ENCODE results near the gene CDH12.
"Not testable (repeated sequence)": the region's sequence is repeated elsewhere in the genome, so short reads cannot be mapped to it uniquely, and the experiment has no call there.

The CDH12 gene

DNA sequence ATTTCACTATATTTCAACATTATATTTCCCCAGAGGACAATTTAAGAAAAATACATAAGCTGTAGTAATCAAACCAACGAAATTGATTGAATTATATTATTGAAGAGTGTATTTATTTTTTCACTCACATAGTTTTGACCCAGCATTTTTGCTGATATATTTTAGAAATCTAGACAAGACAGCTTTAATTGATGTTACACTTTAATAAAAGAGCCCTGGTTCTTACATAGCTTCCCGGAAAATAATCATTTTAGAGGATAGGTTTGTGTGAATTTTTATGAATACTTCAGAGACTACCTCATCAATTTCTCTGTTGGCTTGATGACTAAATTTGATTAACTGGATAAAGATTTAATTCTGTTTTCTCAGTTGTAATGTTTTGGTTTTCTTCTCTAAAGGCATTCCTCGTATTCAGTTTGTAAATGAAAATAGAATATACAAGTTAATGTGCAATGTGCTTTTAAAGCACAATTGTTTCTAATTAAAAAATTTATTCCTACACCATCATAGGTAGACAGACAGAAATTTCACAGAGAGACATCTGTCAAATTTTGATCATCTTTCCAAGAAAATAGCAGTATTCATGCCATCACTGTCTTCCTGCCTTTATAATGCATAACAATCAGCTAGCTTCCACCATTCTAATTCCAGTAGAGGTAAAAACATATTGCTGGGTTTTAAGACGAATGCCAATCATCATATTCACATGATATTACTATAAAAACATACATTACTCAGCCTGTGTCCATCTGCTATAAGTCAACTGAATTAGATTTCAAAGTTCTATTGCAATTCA is 441.4 kb downstream of the CDH12 start:
- DNase-seq = no peak

- DNase-seq = no peak
Measured at GRCh38 chr5:22391956-22392355, 461.2 kb downstream of the CDH12 start.

- no peak for DNase-seq
Measured at GRCh38 chr5:22390888-22391287, 462.3 kb downstream of the CDH12 start.

GRCh38 chr5:22372826-22373660 is 480.1 kb downstream of the CDH12 start:
- no peak for DNase-seq

GRCh38 chr5:22372376-22372775 is 480.8 kb downstream of the CDH12 start:
- no peak for DNase-seq

- DNase-seq = no peak
Measured at GRCh38 chr5:22354956-22355355, 498.2 kb downstream of the CDH12 start.

DNA sequence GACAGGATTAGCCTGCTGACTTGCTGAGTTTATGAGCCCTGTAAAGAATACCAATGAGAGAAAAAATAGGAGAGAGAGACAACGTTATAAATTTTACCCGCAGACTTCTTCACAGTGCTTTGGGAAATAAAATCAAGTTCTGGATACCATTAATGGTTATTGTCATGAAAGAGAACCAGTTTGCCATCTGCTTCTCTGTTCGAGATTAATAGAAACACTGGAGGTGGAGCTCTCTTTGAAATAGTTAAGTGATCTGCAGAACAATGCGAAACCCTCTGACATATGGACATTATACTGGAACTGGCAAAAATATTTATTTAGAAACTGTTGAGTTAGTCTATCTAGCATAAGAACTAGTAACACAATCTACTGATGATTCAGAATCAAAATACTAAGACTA is 500.7 kb downstream of the CDH12 start:
- no peak for DNase-seq

- DNase-seq = no peak
Measured at GRCh38 chr5:22351178-22351577, 502.0 kb downstream of the CDH12 start.

GRCh38 chr5:22348027-22348426 is 505.1 kb downstream of the CDH12 start:
- no peak for DNase-seq

DNA sequence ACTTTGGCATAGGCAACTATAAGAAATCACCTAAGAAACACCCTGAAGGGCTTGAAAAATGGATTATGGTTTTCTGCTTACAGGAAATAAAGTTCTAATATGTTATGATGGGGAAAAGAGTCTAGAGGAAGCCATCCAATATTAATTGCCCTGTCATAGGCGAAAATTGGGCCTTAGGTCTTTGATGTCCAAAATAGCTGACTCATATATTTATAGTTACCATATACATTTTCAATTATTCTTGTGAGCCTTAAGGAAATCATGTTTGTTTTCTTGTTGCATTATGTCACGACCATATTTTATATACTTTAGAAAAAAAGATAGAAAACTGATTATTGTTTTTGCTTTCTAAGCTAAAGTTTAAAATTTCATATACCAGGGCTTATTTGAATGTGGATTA is 509.1 kb downstream of the CDH12 start:
- no peak for DNase-seq

DNA sequence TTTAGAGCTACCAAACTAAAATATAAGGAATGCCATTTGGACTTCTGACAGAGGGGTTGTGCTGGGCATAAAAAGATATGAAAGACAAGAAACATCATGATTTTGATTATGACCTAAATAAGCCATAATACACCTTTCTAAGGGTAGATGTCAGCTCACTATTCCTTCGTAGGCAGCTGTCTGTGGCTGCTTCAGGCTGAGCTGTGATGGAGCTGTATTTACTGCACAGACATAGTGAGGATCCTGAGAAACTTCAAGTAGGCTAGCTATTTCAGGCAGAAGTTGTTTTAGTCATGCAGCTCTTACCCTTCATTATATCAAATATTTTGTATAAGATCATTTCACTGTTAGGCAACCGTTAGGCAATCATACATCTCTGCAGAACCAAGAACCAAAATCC is 511.7 kb downstream of the CDH12 start:
- DNase-seq = no peak

GRCh38 chr5:22332949-22333348 is 520.2 kb downstream of the CDH12 start:
- not testable (repeated sequence) for DNase-seq

- DNase-seq = no peak
Measured at GRCh38 chr5:22329683-22330082, 523.5 kb downstream of the CDH12 start.

- DNase-seq = no peak
Measured at GRCh38 chr5:22319798-22320197, 533.3 kb downstream of the CDH12 start.

GRCh38 chr5:22316294-22316693 is 536.9 kb downstream of the CDH12 start:
- DNase-seq = no peak

GRCh38 chr5:22315052-22315451 is 538.1 kb downstream of the CDH12 start:
- not testable (repeated sequence) for DNase-seq

DNA sequence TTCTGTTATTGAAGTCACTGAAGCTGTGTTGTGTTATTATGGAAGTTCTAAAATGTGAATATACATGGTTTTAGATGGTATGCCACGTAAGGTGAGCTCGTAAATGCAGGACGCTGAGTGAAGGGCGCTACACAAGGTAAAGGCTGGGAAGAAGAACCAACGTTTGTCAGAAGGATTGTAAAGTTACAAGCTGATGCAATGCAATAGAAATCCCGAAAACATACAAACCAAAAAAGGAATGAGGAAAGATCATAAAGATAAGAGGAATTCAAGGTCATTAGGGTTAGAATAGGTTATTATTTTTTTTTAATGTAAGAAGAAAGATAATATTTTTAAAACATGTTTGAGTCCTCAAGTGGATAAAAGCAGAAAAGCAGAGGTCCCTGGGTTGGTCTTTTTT is 538.6 kb downstream of the CDH12 start:
- DNase-seq = no peak

GRCh38 chr5:22306011-22306410 is 547.1 kb downstream of the CDH12 start:
- DNase-seq = no peak

GRCh38 chr5:22295832-22296231 is 557.3 kb downstream of the CDH12 start:
- no peak for DNase-seq

DNA sequence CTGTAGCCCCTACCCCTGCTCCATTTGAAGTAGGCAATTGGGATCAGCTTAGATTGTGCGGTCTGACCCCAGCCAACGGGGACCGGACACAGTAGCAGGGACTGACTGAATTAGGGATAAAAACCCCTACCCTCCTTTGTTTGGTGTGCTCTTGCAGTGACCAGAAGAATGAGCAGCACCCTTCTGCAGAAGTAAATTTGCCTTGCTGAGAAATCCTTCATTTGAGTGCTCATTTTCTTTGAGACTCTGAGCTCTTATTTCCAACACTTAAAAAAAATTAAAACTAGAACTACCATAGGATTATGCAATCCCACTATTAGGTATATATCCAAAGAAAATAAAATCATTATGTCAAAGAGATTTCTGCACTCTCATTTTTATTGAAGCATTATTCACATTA is 560.0 kb downstream of the CDH12 start:
- no peak for DNase-seq

DNA sequence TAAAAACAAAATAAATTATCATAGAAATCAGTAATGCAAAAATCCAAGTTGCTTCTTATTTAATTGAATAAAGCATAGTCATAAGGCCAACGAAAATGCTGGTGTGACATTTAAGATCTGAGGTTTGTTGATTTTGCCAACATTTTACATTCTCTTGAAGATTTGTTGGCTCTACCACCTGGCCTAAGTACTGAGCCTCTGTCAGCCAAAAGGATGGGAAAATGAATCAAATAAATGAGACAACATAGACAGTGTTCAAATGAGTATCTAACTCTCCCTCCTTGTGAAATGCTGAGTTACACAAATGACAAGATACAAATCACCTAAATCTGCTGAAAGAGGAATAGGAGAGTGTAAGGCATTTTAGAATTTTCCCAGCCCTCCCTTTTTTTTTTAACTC is 575.0 kb downstream of the CDH12 start:
- DNase-seq = no peak

DNA sequence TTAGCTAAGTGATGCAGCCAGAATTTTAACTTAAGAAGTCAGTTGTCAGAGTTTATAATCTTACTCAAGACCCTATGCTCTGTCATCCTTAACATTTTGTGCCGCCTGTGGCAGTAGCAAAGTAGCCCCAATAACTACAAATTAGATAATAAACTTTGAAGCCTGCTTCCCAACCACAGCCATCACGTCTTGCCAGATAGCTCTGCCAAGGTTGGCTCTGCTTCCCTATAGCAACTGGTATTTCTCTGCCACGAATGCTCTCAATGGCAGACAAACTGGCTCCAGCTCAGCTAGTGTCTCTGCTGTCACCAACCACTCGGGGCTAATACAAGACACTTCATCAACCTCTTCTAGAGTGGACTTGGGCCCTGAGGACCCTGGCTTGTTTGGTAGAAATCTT is 576.1 kb downstream of the CDH12 start:
- DNase-seq = no peak

DNA sequence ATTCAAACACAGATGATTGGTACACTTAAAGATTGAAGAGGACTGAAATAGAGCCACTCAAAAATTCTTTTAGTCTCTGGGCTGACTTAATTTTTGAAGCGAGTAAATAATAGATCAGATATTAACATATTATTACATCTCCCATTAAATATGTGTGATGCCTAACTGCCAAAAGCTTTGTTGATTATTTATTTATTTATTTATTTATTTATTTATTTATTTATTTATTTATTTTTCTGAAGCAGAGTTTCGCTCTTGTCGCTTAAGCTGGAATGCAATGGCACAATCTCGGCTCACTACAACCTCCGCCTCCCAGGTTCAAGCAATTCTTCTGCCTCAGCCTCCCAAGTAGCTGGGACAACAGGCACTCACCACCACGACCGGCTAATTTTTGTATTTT is 587.3 kb downstream of the CDH12 start:
- DNase-seq = not testable (repeated sequence)

- DNase-seq = no peak
Measured at GRCh38 chr5:22258139-22258538, 595.0 kb downstream of the CDH12 start.

Measured in CD4-positive, alpha-beta T cell treated with Interleukin-4 for 4 hours (primary cell).